Measurements from ENCODE around the gene PRR9.
A peak's percentile ranks its signal among the peaks of the same experiment; 100 is the strongest.
"Not testable (repeated sequence)": the region's sequence is repeated elsewhere in the genome, so short reads cannot be mapped to it uniquely, and the experiment has no call there.

The PRR9 gene

GRCh38 chr1:153210206-153210605 is 7.2 kb upstream of the PRR9 start:
- TF ChIP-seq CTCF (conservative IDR thresholded peaks at IDR 0.05; ENCODE audit: control insufficient read depth, insufficient read depth, low read depth, low read length), result no peak
- DNase-seq (ENCODE audit: low read depth), result no peak
- no peak overlapping the region for H3K4me3 ChIP-seq (ENCODE audit: control insufficient read depth, low read depth, low read length)

- no peak for DNase-seq (ENCODE audit: low read depth)
- H3K4me3 ChIP-seq (ENCODE audit: control insufficient read depth, low read depth, low read length), result no peak overlapping the region
- no peak for TF ChIP-seq CTCF (conservative IDR thresholded peaks at IDR 0.05; ENCODE audit: control insufficient read depth, insufficient read depth, low read depth, low read length)
Observed at GRCh38 chr1:153212201-153212600, 5.2 kb upstream of the PRR9 start.

- H3K4me3 ChIP-seq (ENCODE audit: control insufficient read depth, low read depth, low read length), result no peak overlapping the region
- no peak for DNase-seq (ENCODE audit: low read depth)
- no peak for TF ChIP-seq CTCF (conservative IDR thresholded peaks at IDR 0.05; ENCODE audit: control insufficient read depth, insufficient read depth, low read depth, low read length)
Observed at GRCh38 chr1:153213519-153213918, 3.9 kb upstream of the PRR9 start.

- no peak for TF ChIP-seq CTCF (conservative IDR thresholded peaks at IDR 0.05; ENCODE audit: control insufficient read depth, insufficient read depth, low read depth, low read length)
- H3K4me3 ChIP-seq (ENCODE audit: control insufficient read depth, low read depth, low read length), result no peak overlapping the region
- DNase-seq (ENCODE audit: low read depth), result no peak
Observed at GRCh38 chr1:153217744-153218416, 496 bp downstream of the PRR9 start.

GRCh38 chr1:153220606-153221303 is 3.4 kb downstream of the PRR9 start:
- TF ChIP-seq CTCF (conservative IDR thresholded peaks at IDR 0.05; ENCODE audit: control insufficient read depth, insufficient read depth, low read depth, low read length), result no peak
- no peak for DNase-seq (ENCODE audit: low read depth)
- H3K4me3 ChIP-seq (ENCODE audit: control insufficient read depth, low read depth, low read length), result no peak overlapping the region

- peak; percentile 52 for TF ChIP-seq CTCF (conservative IDR thresholded peaks at IDR 0.05; ENCODE audit: control insufficient read depth, insufficient read depth, low read depth, low read length)
- DNase-seq (ENCODE audit: low read depth), result peak; percentile 53
- not testable (repeated sequence) for H3K4me3 ChIP-seq (ENCODE audit: control insufficient read depth, low read depth, low read length)
Observed at GRCh38 chr1:153223040-153223891, 5.9 kb downstream of the PRR9 start.
